ENCODE measurements around the gene BRCC3.

GRCh38 chrX:155055494-155055893 lies 15.8 kb upstream of the BRCC3 start:
- TF ChIP-seq CTCF (IDR thresholded peaks at IDR 0.05) (no peak), POLR2A (IDR thresholded peaks at IDR 0.05) (no peak)
